Activated naive CD8-positive, alpha-beta T cell treated with anti-CD3 and anti-CD28 coated beads, Interleukin-2, amount 10 ng/mL, durations not matched to agents 7 days and 5 days (primary cell): ENCODE data around the gene MAML2. TPM values are rescaled to one million over a fixed set of nuclear protein-coding genes. Genes with fewer than 3 reads are reported as not detected.

Source experiments
- ATAC-seq: fragments of 150-1000 bp; cut with Tn5 transposase; one replicate; pipeline ENCODE4 v1.10.0; 2021; ENCODE audit warnings: low read depth, moderate library complexity
- POLR2A ChIA-PET: fragments of 350-600 bp; sonication (Branson Sonifier 250); formaldehyde crosslinking; loops from one replicate; lab custom pipeline; 2021; ENCODE audit warnings: antibody characterized with exemption; lab: Charles Lee
- DNase-seq: peaks from one replicate; pipeline ENCODE4 v3.0.0; 2021
- H3K27ac Mint-ChIP-seq: one replicate; pipeline ENCODE4 v1.8.0; 2022; ENCODE audit warnings: mild to moderate bottlenecking, mixed read lengths
- H3K27me3 Mint-ChIP-seq: one replicate; pipeline ENCODE4 v1.8.0; 2022; ENCODE audit warnings: mild to moderate bottlenecking, moderate library complexity, mixed read lengths
- H3K36me3 Mint-ChIP-seq: one replicate; pipeline ENCODE4 v1.8.0; 2021; ENCODE audit warnings: mild to moderate bottlenecking, mixed read lengths
- H3K4me1 Mint-ChIP-seq: one replicate; pipeline ENCODE4 v1.8.0; 2021; ENCODE audit warnings: mixed read lengths
- H3K4me3 Mint-ChIP-seq: one replicate; pipeline ENCODE4 v1.8.0; 2022; ENCODE audit warnings: mild to moderate bottlenecking, moderate library complexity, mixed read lengths
- H3K9me3 Mint-ChIP-seq: one replicate; pipeline ENCODE4 v1.8.0; 2021; ENCODE audit warnings: mixed read lengths
- total RNA-seq, 2 experiments: library from RNA; stranded (reverse); gene quantifications; one replicate each; pipeline ENCODE4 v1.2.3, GENCODE V29; 2021

MAML2 gene
- total RNA-seq, 2 experiments from 2014 or later = 18.6 to 20.5 TPM

- Mint-ChIP-seq H3K27ac (no peak overlapping the region), H3K4me3 (no peak overlapping the region), H3K9me3 (no peaks in the 10 kb centered on the region), H3K36me3 (peaks cover 32% of the 10 kb centered on the region), H3K27me3 (no peaks in the 10 kb centered on the region), H3K4me1 (peaks cover 66% of the 10 kb centered on the region)
- POLR2A ChIA-PET = no interaction called here
- DNase-seq (no peak), ATAC-seq (no peak)
Measured at GRCh38 chr11:96334219-96334618, 8.8 kb downstream of the MAML2 start.

GRCh38 chr11:96333191-96333719 is 9.7 kb downstream of the MAML2 start:
- no peak for ATAC-seq
- Mint-ChIP-seq H3K27ac (peak overlapping the region; percentile 14), H3K36me3 (peaks cover 35% of the 10 kb centered on the region), H3K9me3 (no peaks in the 10 kb centered on the region), H3K4me3 (no peak overlapping the region), H3K27me3 (no peaks in the 10 kb centered on the region), H3K4me1 (peaks cover 65% of the 10 kb centered on the region)
- POLR2A ChIA-PET = no interaction called here
- no peak for DNase-seq

- Mint-ChIP-seq H3K36me3 (peaks cover 34% of the 10 kb centered on the region), H3K27ac (peak overlapping the region; percentile 38), H3K4me1 (peaks cover 55% of the 10 kb centered on the region), H3K4me3 (no peak overlapping the region), H3K9me3 (no peaks in the 10 kb centered on the region), H3K27me3 (no peaks in the 10 kb centered on the region)
- ATAC-seq (no peak), DNase-seq (no peak)
- POLR2A ChIA-PET = no interaction called here
Measured at GRCh38 chr11:96332126-96332771, 10.7 kb downstream of the MAML2 start.

GRCh38 chr11:96331699-96332116 is 11.3 kb downstream of the MAML2 start:
- peaks cover 37% of the 10 kb centered on the region for H3K36me3 Mint-ChIP-seq
- H3K4me1 Mint-ChIP-seq = peaks cover 51% of the 10 kb centered on the region
- no peak overlapping the region for H3K4me3 Mint-ChIP-seq
- ATAC-seq (no peak), DNase-seq (no peak)
- POLR2A ChIA-PET = interaction anchor here (0.7 kb wide), 1 partner anchor 275 kb away, joined by 3 read pairs; no protein-coding TSS in a partner anchor
- peak overlapping the region; percentile 38 for H3K27ac Mint-ChIP-seq
- no peaks in the 10 kb centered on the region for H3K27me3 Mint-ChIP-seq
- no peaks in the 10 kb centered on the region for H3K9me3 Mint-ChIP-seq

GRCh38 chr11:96330511-96330859 is 12.5 kb downstream of the MAML2 start:
- H3K9me3 Mint-ChIP-seq = no peaks in the 10 kb centered on the region
- no peaks in the 10 kb centered on the region for H3K27me3 Mint-ChIP-seq
- peak overlapping the region; percentile 62 for H3K27ac Mint-ChIP-seq
- peaks cover 44% of the 10 kb centered on the region for H3K4me1 Mint-ChIP-seq
- H3K36me3 Mint-ChIP-seq = peaks cover 35% of the 10 kb centered on the region
- DNase-seq = no peak
- POLR2A ChIA-PET = interaction anchor here (0.9 kb wide), 2 partner anchors 9 to 13 kb away, joined by 3 to 4 read pairs; partner anchors contain the start of gene MAML2
- ATAC-seq = no peak
- peak overlapping the region; percentile 25 for H3K4me3 Mint-ChIP-seq

- H3K36me3 Mint-ChIP-seq = peaks cover 33% of the 10 kb centered on the region
- H3K9me3 Mint-ChIP-seq = no peaks in the 10 kb centered on the region
- H3K27ac Mint-ChIP-seq = peak overlapping the region; percentile 56
- DNase-seq = no peak
- H3K27me3 Mint-ChIP-seq = no peaks in the 10 kb centered on the region
- POLR2A ChIA-PET = interaction anchor here (0.9 to 1.1 kb wide), 3 partner anchors 10 to 13 kb away, joined by 3 to 4 read pairs (median 4); partner anchors contain the start of gene MAML2
- peak overlapping the region; percentile 61 for H3K4me3 Mint-ChIP-seq
- H3K4me1 Mint-ChIP-seq = peaks cover 42% of the 10 kb centered on the region
- peak; percentile 6 for ATAC-seq
Measured at GRCh38 chr11:96329855-96330510, 13.0 kb downstream of the MAML2 start.

GRCh38 chr11:96329419-96329818 is 13.6 kb downstream of the MAML2 start:
- peaks cover 37% of the 10 kb centered on the region for H3K4me1 Mint-ChIP-seq
- H3K36me3 Mint-ChIP-seq = peaks cover 31% of the 10 kb centered on the region
- peak; percentile 64 for ATAC-seq
- H3K27ac Mint-ChIP-seq = peak overlapping the region; percentile 56
- H3K9me3 Mint-ChIP-seq = no peaks in the 10 kb centered on the region
- H3K27me3 Mint-ChIP-seq = no peaks in the 10 kb centered on the region
- POLR2A ChIA-PET = interaction anchor here (0.9 to 1.1 kb wide), 2 partner anchors 11 kb away, joined by 4 read pairs; no protein-coding TSS in a partner anchor
- no peak for DNase-seq
- H3K4me3 Mint-ChIP-seq = peak overlapping the region; percentile 61

GRCh38 chr11:96328395-96329010 is 14.5 kb downstream of the MAML2 start:
- H3K36me3 Mint-ChIP-seq = peaks cover 33% of the 10 kb centered on the region
- no peak overlapping the region for H3K4me3 Mint-ChIP-seq
- DNase-seq (no peak), ATAC-seq (no peak)
- no peaks in the 10 kb centered on the region for H3K9me3 Mint-ChIP-seq
- H3K27me3 Mint-ChIP-seq = no peaks in the 10 kb centered on the region
- POLR2A ChIA-PET = interaction anchor here (0.6 to 1.1 kb wide), 2 partner anchors 11 to 1260 kb away, joined by 3 to 4 read pairs; no protein-coding TSS in a partner anchor
- H3K27ac Mint-ChIP-seq = no peak overlapping the region
- H3K4me1 Mint-ChIP-seq = peaks cover 36% of the 10 kb centered on the region

- Mint-ChIP-seq H3K27ac (no peak overlapping the region), H3K4me3 (no peak overlapping the region), H3K27me3 (no peaks in the 10 kb centered on the region), H3K4me1 (peaks cover 24% of the 10 kb centered on the region), H3K9me3 (no peaks in the 10 kb centered on the region), H3K36me3 (peaks cover 36% of the 10 kb centered on the region)
- POLR2A ChIA-PET = no interaction called here
- no peak for DNase-seq
- ATAC-seq = no peak
Measured at GRCh38 chr11:96326959-96327358, 16.0 kb downstream of the MAML2 start.

GRCh38 chr11:96324912-96325311 is 18.1 kb downstream of the MAML2 start:
- Mint-ChIP-seq H3K9me3 (no peaks in the 10 kb centered on the region), H3K4me1 (peaks cover 16% of the 10 kb centered on the region), H3K27ac (no peak overlapping the region), H3K36me3 (peaks cover 45% of the 10 kb centered on the region), H3K4me3 (no peak overlapping the region), H3K27me3 (no peaks in the 10 kb centered on the region)
- no peak for DNase-seq
- no peak for ATAC-seq
- POLR2A ChIA-PET = no interaction called here

GRCh38 chr11:96323642-96323985 is 19.4 kb downstream of the MAML2 start:
- no peak for ATAC-seq
- DNase-seq = no peak
- peaks cover 6% of the 10 kb centered on the region for H3K4me1 Mint-ChIP-seq
- H3K27ac Mint-ChIP-seq = no peak overlapping the region
- no peaks in the 10 kb centered on the region for H3K27me3 Mint-ChIP-seq
- POLR2A ChIA-PET = no interaction called here
- H3K36me3 Mint-ChIP-seq = peaks cover 47% of the 10 kb centered on the region
- no peaks in the 10 kb centered on the region for H3K9me3 Mint-ChIP-seq
- H3K4me3 Mint-ChIP-seq = no peak overlapping the region

GRCh38 chr11:96322775-96323641 is 20.0 kb downstream of the MAML2 start:
- DNase-seq = no peak
- Mint-ChIP-seq H3K4me1 (peaks cover 9% of the 10 kb centered on the region), H3K27ac (no peak overlapping the region), H3K27me3 (no peaks in the 10 kb centered on the region), H3K9me3 (no peaks in the 10 kb centered on the region), H3K36me3 (peaks cover 47% of the 10 kb centered on the region), H3K4me3 (no peak overlapping the region)
- POLR2A ChIA-PET = no interaction called here
- ATAC-seq = no peak

- ATAC-seq = no peak
- Mint-ChIP-seq H3K27ac (no peak overlapping the region), H3K4me1 (peaks cover 20% of the 10 kb centered on the region), H3K27me3 (no peaks in the 10 kb centered on the region), H3K9me3 (no peaks in the 10 kb centered on the region), H3K4me3 (no peak overlapping the region), H3K36me3 (peaks cover 56% of the 10 kb centered on the region)
- POLR2A ChIA-PET = no interaction called here
- no peak for DNase-seq
Measured at GRCh38 chr11:96321091-96321490, 21.9 kb downstream of the MAML2 start.
